Heart right ventricle (tissue), 12 donors: Measurements from ENCODE around the gene SLFN12L. TPM values are rescaled to one million over a fixed set of nuclear protein-coding genes. Genes with fewer than 3 reads are reported as not detected.

Experiments
- polyA plus RNA-seq, 2 donors: library from polyadenylated mRNA; stranded (reverse); fragments of 200-250 nt; gene quantifications; one replicate each; pipeline ENCODE4 v1.2.3, GENCODE V29; 2013
- total RNA-seq, 10 donors: library from RNA; stranded (reverse); fragmentation: NEBNext Ultra II Directional in 3 of 10; extraction: Animal tissue kit (Norgen Biotek cat#: 25700) in 3 of 10; gene quantifications; one replicate each; pipeline versions ENCODE4 v1.2.1 to v1.2.4, GENCODE V29; 2021 to 2023
- donor health status: ischemic (EF 13 %, LVEDD 7.1; RV severe dilation, severe dysfunction).
- donor health status: healthy with polysubstance abuse.
- donor health status: DM: no; HTN: yes; CAD: no.
- donor health status: DM: no; HTN: no; CAD: no.
- donor health status: ischemic (EF 25% LVEDD 6.9; RV normal size, moderate dysfunction).
- donor health status: ischemic (EF 25% LVEDD 5.7; RV mildly dilated, moderate dysfunction).
- donor health status: healthy.
- donor health status: nonischemic (EF 11% LVEDD 7.7; RV severe dilation, severe dysfunction).
- donor health status: DM: yes; HTN: yes; CAD: no.
- donor health status: PGD.
- donor health status: ischemic (EF 29% LVEDD 5.4; RV normal size, mild dysfunction).
- donor health status: nonischemic (EF 23%, LVEDD 6.1; RV moderate dilation, normal function).

Gene SLFN12L
- total and polyA plus RNA-seq, 12 donors: 0.06 to 4.5 (median 0.68) TPM

Other genes with a start within 250 kb of the SLFN12L start
- gene SLFN11, start 164.1 kb downstream of the SLFN12L start, total RNA-seq: 10 to 100 TPM; 11.5 to 25.7 (median 18.5) TPM
- gene SLFN11, start 164.1 kb downstream of the SLFN12L start, polyA plus RNA-seq: 10 to 100 TPM in 1 of 2 donors, 1 to 10 TPM in 1; 4.3 to 16.4 TPM
- 1 to 10 TPM; 2.0 to 7.8 (median 4.0) TPM for gene SLFN12, start 105.2 kb downstream of the SLFN12L start, total RNA-seq
- 1 to 10 TPM in 1 of 2 donors, under 1 TPM in 1; 0.96 to 3.7 TPM for gene SLFN12, start 105.2 kb downstream of the SLFN12L start, polyA plus RNA-seq
- 10 to 100 TPM in 1 of 10 donors, 1 to 10 TPM in 9; 1.8 to 10.7 (median 4.4) TPM for gene SLFN13, start 88.9 kb downstream of the SLFN12L start, total RNA-seq
- gene SLFN13, start 88.9 kb downstream of the SLFN12L start, polyA plus RNA-seq: 1 to 10 TPM in 1 of 2 donors, under 1 TPM in 1; 0.51 to 1.5 TPM
- gene SLFN14, start 23.1 kb upstream of the SLFN12L start, total RNA-seq: under 1 TPM in 1 of 10 donors, not detected in 9; 0.09 TPM
- gene SLFN14, start 23.1 kb upstream of the SLFN12L start, polyA plus RNA-seq: not detected
- 10 to 100 TPM in 2 of 10 donors, 1 to 10 TPM in 8; 6.6 to 11.2 (median 9.0) TPM for gene PEX12, start 40.9 kb upstream of the SLFN12L start, total RNA-seq
- 1 to 10 TPM; 2.6 to 3.6 TPM for gene PEX12, start 40.9 kb upstream of the SLFN12L start, polyA plus RNA-seq
- 100 to 1,000 TPM; 107 to 173 (median 130) TPM for gene AP2B1, start 49.6 kb upstream of the SLFN12L start, total RNA-seq
- 10 to 100 TPM; 20.0 to 38.8 TPM for gene AP2B1, start 49.6 kb upstream of the SLFN12L start, polyA plus RNA-seq
- gene RASL10B, start 194.0 kb upstream of the SLFN12L start, total RNA-seq: 10 to 100 TPM in 9 of 10 donors, 1 to 10 TPM in 1; 9.0 to 26.2 (median 11.9) TPM
- 1 to 10 TPM; 3.9 to 6.9 TPM for gene RASL10B, start 194.0 kb upstream of the SLFN12L start, polyA plus RNA-seq
- under 1 TPM in 6 of 10 donors, not detected in 4; 0.09 to 0.89 (median 0.14) TPM for gene GAS2L2, start 215.6 kb upstream of the SLFN12L start, total RNA-seq
- under 1 TPM; 0.03 to 0.15 TPM for gene GAS2L2, start 215.6 kb upstream of the SLFN12L start, polyA plus RNA-seq
- not detected for gene C17orf50, start 223.2 kb upstream of the SLFN12L start, total RNA-seq
- gene C17orf50, start 223.2 kb upstream of the SLFN12L start, polyA plus RNA-seq: not detected